IPS-18c (cell line): ENCODE data around the gene BARHL2.

Experiments used
- H3K4me3 ChIP-seq: 2 replicates; pipeline ENCODE4 v1.7.0; 2013; ENCODE audit warnings: low read depth, mild to moderate bottlenecking, low read length, moderate library complexity; ENCODE audit not compliant: insufficient read depth
- H3K9me3 ChIP-seq: one replicate; pipeline ENCODE4 v1.6.1; 2013; ENCODE audit warnings: mild to moderate bottlenecking, low read length, moderate library complexity; ENCODE audit not compliant: control insufficient read depth, insufficient read depth

Gene BARHL2

DNA sequence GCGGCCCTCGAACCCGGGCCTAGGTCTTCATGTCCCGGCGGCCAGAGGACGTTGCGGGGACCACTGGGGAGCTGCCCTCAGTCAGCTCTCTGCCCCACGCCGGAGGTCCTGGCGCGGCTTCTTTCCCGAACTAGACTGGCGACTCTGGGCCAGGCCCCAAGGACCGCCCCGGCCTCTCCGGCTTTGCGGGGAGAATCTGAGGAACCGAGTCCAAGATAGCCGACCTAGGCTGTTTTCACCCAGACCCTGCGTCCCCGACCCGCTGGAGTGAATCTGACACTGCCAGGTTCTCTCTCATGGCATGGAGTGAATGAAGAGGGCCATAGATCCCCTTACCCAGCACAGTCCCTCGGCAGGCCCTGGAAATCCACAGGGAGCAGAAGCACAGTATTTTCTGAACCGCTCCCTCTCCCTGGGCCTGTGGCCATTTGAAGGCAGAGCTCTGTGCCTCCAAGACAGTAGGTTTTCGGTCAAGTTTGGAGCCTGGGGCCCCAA is 9.9 kb upstream of the BARHL2 start:
- H3K4me3 ChIP-seq, result peak overlapping the region; percentile 40; the same call in 1 of the 2 replicates
- H3K9me3 ChIP-seq, result no peaks in the 10 kb centered on the region

DNA sequence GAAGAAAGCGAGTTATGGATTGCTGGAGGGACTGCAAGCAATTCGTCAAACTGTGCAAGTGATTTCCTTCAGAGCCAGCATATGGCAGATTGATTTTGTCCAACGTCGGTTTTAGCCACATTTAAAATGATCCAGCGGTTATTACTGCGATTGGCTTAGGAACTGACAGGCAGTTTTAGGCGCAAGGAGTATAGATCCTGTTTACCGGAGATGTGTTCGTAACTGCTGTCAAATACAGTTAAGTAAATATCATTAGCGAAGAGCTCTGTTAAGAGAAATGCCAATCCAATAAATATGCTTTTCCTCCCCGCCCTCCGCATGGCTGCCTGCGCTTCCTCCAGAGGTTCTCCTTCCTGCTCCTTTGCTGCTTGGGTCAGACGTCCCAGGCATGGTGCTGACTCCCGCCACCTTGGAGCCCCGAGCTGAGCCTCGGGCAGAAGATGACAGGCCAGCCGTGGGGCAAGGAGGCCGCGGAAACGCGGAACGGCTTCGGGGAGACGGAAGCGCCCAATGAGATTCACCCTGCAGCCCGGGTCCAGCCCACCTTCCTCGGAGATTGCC is 9.4 kb upstream of the BARHL2 start:
- Histone ChIP-seq H3K9me3 (no peaks in the 10 kb centered on the region), H3K4me3 (peak overlapping the region; percentile 53; the same call in 1 of the 2 replicates)

DNA sequence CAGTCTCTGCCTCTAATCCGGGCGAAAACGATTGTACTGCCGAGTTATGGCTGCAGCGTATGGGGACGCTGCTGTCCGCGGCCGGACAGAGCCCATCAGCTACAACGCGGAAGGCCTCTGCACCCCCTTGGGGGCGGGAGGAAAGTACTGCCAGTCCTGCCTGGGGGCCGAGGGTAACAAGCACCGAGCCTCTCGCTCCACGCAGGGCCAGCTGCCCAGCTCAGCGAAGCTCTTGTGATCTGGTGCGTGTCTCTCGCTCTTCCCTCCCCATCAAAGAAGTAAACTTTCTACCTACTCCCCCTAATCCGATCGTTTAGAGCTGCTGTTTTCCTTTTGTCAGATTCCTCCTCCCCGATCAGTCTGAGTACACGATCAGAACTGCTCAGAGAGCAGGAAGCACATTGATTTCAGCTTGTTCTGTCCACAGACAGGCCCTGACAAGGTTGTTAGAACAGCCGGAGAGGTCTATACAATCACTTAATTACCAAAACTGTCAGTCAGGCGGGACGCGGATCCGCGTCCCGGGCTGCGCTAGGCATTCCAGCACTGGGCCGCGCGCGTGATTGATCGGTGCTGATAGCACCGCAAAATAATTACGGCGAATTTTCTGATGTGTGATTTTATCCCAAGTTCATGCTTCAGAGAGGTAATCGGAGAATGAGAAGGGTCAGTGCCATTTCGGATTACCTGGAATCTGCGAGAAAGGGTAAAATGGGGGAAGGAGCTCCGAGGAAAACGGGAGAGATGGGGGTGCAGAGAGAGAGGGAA is 8.7 kb upstream of the BARHL2 start:
- no peaks in the 10 kb centered on the region for H3K9me3 ChIP-seq
- H3K4me3 ChIP-seq, result peak overlapping the region; percentile 53; the same call in 1 of the 2 replicates

DNA sequence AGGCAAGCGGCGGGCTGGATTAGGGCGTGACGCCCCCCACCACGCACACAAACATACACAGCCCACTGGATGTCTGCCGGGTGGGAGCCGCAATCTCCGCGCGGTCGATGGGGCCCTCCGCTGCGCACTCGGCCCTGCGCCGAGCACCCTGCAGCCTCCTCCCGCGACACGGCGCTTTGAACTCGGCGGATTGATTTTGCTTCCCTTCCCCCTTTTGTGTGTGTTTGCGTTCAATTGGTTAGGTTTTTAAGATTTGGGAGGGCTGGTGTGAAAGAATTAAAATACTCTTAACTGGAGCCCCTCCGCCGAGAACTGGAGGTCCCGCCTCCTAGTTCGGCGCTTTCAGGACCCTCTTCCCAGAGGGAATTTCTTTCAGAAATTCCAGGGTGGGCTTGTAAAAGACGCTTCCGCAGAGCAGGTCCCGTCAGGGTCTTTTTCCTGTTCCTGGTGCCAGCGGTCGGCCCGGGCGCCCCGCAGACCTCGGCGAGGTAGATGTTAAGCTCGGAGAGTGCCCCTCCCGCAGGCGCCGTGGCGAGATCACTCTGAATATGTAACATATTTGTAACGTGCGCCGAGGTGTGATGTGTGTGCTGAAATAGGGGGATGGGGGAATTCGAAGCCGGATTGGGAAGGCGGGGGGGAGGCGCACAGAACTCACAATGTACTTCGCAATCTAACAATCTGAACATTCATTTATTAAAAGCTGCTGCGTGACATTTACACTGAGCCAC is 8.0 kb upstream of the BARHL2 start:
- Histone ChIP-seq H3K4me3 (peak overlapping the region; percentile 53), H3K9me3 (no peaks in the 10 kb centered on the region)

DNA sequence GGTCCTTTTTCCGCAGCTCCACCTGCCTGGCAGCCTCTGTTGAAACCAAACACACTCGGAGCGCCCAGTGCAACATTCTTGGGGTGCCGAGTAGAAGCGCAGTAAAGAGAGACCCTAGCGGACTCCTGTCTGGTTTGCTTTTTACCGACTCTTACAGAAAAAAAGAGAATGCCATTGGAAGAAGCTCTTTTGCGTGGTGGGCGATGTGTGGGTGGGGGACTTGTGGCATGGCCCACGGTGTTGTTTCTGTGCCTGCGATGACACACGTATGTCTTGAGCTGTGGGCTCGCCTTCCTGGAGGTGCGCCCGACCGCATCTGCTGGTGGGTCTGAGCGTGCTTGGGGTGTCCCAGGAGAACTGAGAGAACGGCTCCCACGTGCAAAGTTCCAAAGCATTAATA is 7.3 kb upstream of the BARHL2 start:
- H3K4me3 ChIP-seq, result peak overlapping the region; percentile 53; the same call in 1 of the 2 replicates
- no peaks in the 10 kb centered on the region for H3K9me3 ChIP-seq

DNA sequence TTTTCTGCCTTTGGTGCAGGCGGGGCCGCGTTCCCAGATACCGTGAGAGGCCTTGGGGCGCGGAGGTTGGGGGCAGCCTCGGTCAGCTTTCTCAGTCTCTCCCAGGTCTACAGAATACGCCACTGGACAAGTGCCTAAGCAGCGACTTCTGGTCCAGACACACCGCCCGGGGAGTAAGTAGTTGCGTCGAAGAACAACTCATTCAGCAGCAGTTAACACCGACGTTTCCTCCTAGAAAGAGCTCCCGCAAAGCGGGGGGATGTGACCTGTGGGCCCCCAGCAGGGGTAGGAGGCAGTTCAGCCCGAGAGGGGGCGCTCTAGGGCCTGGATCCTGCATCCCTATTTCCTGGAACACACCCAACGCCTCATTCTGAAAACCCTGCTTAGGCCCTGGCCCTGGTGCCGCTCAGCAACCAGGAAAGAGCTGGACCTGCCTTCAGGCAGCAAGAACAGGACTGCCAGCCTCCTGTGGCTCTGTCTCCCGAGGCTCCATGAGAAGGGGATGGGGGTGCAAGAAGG is 6.5 kb upstream of the BARHL2 start:
- H3K9me3 ChIP-seq, result no peaks in the 10 kb centered on the region
- peak overlapping the region; percentile 34; the same call in 1 of the 2 replicates for H3K4me3 ChIP-seq

DNA sequence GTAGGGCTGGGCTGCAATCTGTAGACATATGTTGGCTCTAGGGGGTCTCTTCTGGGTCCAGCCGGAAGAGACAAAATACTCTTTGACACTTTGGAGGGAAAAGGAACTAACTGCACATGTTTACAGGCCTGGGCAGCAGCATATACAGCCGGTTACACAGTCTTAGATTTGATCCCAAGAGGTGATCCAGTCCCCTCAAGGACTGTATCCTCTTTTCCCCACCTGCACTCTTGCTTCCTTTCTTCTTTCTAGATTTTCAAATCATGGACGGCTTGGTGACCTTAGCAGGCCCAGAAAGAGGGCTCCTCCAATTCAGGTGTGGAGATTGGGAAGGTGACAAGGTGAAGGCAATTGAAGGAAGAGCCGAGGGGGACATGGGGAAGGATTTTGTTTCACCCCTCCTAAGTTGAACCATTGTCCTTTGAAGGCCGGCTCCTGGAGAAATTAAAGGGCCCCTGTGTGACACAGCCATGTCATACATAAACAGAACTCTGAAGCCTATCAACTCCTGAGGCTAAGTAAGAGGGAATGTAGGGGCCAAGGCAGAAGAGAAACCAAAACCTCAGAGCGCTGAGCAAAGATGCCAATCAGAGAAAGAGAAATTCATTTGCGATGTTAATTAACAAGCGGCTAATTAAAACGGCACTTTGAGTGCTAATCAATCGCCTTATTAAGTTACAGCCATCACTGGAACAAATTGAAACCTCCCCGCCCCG is 5.9 kb upstream of the BARHL2 start:
- H3K9me3 ChIP-seq, result no peaks in the 10 kb centered on the region
- peak overlapping the region; percentile 34; the same call in 1 of the 2 replicates for H3K4me3 ChIP-seq

DNA sequence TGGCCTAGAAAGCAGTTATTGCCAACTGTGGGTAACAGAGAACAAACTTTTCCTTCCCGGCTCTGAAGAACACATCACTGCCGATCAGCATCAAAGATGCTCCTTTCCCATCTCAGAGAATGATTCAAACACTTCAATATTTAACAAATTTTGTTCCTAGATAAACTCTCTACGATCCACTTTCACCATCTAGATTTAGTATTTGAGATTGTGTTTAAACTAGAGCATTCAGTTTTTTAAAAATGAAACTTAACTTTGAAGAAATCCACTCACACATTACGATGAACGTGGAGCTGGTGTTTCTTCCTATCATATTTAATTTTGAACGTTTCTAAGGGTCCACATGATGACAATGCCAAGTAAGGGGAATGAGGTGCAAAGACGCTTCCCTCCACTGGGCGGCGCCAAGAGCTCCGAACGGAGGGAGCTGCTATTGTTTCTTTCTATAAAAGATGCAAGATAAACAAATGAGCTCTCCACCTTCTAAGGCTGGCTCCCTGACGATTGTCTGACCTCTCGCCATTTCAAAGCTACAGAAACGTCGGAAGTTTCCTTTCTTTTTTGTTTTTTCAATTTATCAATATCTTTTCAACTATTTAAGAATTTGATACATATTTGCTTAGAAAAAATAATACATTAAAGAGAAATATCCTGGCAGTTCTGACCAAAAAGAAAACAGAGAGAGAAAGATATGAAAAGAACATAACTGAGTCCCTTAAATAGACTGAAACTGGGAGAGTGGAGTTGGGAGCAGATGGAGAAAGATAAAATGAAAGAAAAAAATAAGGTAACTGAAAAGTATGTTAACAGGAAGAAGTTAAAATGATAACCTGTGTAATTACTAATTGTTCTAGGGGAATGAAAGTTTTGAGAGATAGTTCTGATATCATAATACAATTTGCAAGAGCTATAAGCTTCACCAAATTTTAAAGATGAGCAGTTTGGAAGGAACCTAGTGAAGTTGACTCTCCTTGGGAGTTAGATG is 4.4 kb upstream of the BARHL2 start:
- no peak overlapping the region for H3K4me3 ChIP-seq
- no peaks in the 10 kb centered on the region for H3K9me3 ChIP-seq

DNA sequence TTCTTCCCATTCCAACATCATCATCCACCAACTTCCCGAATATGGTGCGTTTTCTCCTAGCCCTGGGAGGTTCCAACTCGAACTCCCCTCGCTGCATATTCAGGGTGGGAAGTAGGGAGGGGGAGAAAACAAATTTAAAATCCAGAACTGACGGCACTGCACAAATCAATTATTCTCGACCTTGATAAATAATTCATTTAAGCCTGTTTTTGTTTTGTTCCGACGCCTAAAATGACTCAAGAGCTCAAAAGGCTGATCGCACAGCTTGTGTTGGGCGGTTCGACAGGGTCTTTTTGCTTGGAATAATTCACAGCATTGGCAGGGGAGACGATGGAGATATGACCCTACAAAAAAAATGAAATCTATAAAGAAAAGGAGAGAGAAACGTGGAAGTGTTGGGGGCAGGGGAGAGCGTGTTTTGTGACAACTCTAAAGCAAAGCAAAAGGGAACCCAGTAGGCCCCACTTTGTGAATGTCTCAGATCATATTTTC is 3.1 kb upstream of the BARHL2 start:
- Histone ChIP-seq H3K9me3 (no peaks in the 10 kb centered on the region), H3K4me3 (peak overlapping the region; percentile 36; the same call in 1 of the 2 replicates)

DNA sequence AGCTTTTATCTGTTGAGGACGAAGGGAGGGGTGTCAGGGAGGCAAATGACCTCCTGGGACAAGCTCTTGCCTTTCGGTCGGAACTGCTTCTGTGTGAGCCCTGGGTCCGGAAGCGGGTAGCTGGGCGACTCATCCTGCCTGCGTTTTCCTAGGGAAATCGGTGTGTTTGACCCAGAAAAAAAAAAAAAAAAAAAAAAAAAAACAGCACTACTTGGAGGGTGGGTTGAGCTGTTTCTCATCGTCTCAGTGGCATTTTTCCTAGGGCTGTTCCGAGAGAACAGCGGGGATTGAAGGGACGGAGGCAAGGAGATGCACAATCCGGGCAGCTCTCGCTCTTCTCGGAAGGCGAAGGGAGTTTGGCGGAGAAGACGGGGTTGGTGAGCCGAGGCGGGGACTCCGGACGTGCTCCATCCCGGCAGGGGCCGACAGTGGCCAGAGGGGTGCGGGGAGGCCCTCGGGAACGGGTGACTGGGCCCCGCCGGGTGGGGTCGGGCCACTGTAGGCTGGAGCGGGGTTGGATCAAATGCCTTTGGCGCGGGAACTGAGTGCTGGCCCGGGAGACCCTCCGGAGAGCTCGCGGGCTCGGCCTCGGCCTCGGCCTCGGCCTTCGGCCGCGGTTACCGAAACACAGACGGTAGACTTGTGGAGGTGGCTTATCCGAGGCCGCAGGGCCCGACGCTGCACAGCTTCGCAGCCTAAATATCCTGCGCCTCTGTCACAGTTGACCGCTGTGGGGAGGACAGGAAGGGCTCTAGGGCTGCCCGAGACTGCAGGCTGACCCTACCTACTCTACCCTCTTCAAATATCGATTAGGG is 2.4 kb upstream of the BARHL2 start:
- Histone ChIP-seq H3K4me3 (peak overlapping the region; percentile 45; the same call in 1 of the 2 replicates), H3K9me3 (no peaks in the 10 kb centered on the region)

DNA sequence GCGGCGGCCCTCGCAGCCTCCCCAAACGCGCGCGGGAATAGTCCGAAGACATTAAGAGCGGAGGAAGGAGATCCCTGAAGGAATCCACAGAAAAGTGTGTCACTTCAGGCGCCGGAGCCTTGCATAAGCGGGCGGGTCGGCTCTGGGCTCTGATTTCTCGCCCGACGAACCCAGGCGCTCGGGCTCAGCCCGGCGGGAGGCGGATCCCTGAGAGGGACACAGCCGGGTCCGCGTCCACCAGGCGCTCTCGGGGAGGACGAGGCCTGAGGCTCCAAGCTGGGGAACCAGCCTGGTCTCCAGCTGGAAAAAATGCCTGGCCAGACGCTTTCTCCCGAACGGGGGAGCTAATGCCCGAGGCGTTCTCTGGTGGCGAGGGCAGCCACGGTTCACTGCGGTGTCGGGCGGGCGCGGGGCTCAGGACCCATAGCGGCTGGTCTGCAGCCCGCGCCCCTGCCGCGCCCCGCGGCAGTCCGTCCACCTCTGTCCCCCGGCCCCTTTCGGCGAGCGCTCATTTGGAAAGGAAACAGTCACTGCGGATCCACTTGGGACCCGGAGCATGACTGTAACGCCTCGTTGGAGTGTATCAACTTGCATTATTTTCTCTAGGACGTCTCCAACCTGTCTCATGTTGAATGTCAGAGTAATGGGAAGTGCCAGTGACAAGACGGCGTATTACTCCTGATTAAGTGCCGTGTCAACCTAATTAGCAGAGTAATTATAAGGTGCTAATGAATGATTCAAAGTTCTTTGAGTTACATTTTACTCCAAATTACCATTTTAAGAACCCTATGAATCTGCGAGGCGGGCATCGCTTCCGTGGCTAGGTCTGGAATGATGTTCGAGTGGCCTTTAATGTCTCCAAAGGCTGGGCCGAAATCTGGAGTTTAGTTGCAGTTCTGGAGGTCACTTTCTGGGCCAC is 1.6 kb upstream of the BARHL2 start:
- Histone ChIP-seq H3K4me3 (peak overlapping the region; percentile 45; the same call in 1 of the 2 replicates), H3K9me3 (no peaks in the 10 kb centered on the region)

DNA sequence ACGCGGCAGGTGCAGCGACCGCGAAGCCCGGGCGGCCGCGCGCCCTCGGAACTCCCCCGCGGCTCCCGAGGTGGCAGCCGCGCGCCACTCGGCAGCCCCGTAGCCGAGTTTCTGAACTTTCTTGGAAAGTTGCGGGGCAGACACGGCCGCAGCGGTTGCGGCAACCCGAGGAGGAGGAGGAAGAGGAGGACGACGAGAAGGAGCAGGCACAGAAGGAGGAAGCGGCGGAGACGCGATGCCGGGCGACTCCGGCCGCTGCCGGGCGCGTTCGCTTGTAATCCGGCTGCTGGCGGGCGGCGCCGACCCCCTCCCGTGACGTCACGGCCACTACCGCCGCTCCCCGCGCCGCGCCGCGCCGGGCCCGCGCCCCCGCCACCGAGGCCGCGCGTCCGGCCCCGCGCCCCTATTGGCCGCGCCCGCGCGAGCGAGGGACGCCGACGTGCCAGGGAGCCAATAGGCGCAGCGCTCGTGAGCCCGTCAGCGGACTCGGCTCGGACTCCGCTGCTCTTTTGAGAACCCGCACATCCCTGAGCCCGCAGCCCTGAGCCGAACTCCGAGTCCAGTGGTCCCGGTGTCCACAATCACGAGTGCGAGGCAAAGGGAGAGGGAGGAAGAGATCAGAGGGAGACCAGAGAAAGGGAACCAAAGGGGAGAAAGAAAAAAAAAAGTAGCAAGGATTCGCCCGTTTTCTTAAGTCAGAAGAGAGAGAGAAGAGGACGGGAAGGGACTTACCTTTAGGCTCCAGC is 736 bp upstream of the BARHL2 start:
- Histone ChIP-seq H3K4me3 (peak overlapping the region; percentile 45; the same call in 1 of the 2 replicates), H3K9me3 (no peaks in the 10 kb centered on the region)

DNA sequence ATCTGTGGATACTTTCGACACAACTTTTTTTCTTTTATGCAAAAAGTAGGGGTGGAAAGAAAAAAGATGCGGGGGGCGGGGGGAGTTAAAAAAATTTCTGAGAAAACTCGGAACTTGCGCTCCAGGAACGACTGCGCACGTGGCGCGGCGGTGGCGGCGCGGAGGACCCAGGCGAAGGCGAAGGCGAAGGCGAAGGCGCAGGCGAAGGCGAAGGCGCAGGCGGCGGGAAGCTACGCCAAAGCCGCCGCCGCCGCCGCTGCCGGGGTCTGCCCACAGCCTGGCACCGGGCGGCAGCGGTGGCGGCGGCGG is 208 bp upstream of the BARHL2 start:
- peak overlapping the region; percentile 43; the same call in 1 of the 2 replicates for H3K4me3 ChIP-seq
- H3K9me3 ChIP-seq, result no peaks in the 10 kb centered on the region

DNA sequence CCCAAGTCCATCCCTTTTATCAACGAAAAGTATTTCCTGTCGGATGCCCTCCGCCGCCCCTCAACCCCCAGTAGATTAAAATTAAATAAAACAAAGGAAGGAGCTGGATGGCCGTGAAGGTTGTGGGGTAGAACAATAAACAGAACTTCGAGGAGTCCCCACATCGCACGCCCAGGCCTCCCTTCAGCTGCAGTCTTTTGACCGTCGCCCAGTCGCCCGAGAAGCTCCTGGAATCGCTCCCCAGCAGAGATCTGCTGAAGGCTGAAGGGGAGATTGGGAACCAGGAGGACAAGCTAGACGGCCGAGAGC is 905 bp downstream of the BARHL2 start:
- no peaks in the 10 kb centered on the region for H3K9me3 ChIP-seq

More for the DNA sequence above, 905 bp downstream of the BARHL2 start:
- no peak overlapping the region for H3K4me3 ChIP-seq
